ENCODE measurements around the gene RNF220.
A peak's percentile ranks its signal among the peaks of the same experiment; 100 is the strongest.

RNF220 gene

GRCh38 chr1:44641126-44642102 lies 236.4 kb downstream of the RNF220 start:
- DNase-seq: no peak

GRCh38 chr1:44642255-44642654 lies 237.2 kb downstream of the RNF220 start:
- no peak for DNase-seq

GRCh38 chr1:44642925-44643324 lies 237.9 kb downstream of the RNF220 start:
- no peak for DNase-seq

- DNase-seq: no peak
Measured at GRCh38 chr1:44643721-44644334, 238.8 kb downstream of the RNF220 start.

GRCh38 chr1:44644806-44645205 lies 239.8 kb downstream of the RNF220 start:
- no peak for DNase-seq

GRCh38 chr1:44645476-44646244 lies 240.6 kb downstream of the RNF220 start:
- DNase-seq: no peak

GRCh38 chr1:44646261-44647110 lies 241.4 kb downstream of the RNF220 start:
- no peak for DNase-seq

GRCh38 chr1:44647896-44648295 lies 242.8 kb downstream of the RNF220 start:
- DNase-seq: no peak

- DNase-seq: no peak
Measured at GRCh38 chr1:44648529-44649250, 243.6 kb downstream of the RNF220 start.

- DNase-seq: no peak
Measured at GRCh38 chr1:44649788-44650158, 244.7 kb downstream of the RNF220 start.

GRCh38 chr1:44650159-44650831 lies 245.2 kb downstream of the RNF220 start:
- DNase-seq: no peak

GRCh38 chr1:44651069-44651468 lies 246.0 kb downstream of the RNF220 start:
- DNase-seq: no peak

- peak; percentile 67 for DNase-seq
Measured at GRCh38 chr1:44652445-44653106, 247.5 kb downstream of the RNF220 start.

GRCh38 chr1:44653107-44653964 lies 248.3 kb downstream of the RNF220 start:
- DNase-seq: no peak

GRCh38 chr1:44654621-44655187 lies 249.6 kb downstream of the RNF220 start:
- no peak for DNase-seq

GRCh38 chr1:44655609-44656008 lies 250.6 kb downstream of the RNF220 start:
- DNase-seq: peak; percentile 36

GRCh38 chr1:44659566-44659965 lies 254.5 kb downstream of the RNF220 start:
- no peak for DNase-seq

GRCh38 chr1:44660176-44660575 lies 255.1 kb downstream of the RNF220 start:
- no peak for DNase-seq

Data from EL (cell line).